HG02981 (cell line): ENCODE data around the gene BMAL1.
A peak's percentile ranks its signal among the peaks of the same experiment; 100 is the strongest.
"Not testable (repeated sequence)": the region's sequence is repeated elsewhere in the genome, so short reads cannot be mapped to it uniquely, and the experiment has no call there.

ENCODE experiments used
- ATAC-seq: cut with Tn5 transposase; IDR thresholded peaks from one replicate; pipeline ENCODE4 v1.9.1; 2021; ENCODE audit warnings: mild to moderate bottlenecking, moderate library complexity; ENCODE audit not compliant: unreplicated experiment

BMAL1 gene

GRCh38 chr11:13277768-13278608, at the start of gene BMAL1:
Gene BMAL1, plus strand, starts transcription at chr11:13277790. Its CDS starts 76,519 bp downstream, at chr11:13354309.
- peak; percentile 24 for ATAC-seq

GRCh38 chr11:13228572-13228971, 49.0 kb upstream of the BMAL1 start:
- no peak for ATAC-seq

- no peak for ATAC-seq
Measured at GRCh38 chr11:13229136-13229535, 48.5 kb upstream of the BMAL1 start.

- ATAC-seq, result no peak
Measured at GRCh38 chr11:13229711-13230318, 47.8 kb upstream of the BMAL1 start.

- no peak for ATAC-seq
Measured at GRCh38 chr11:13233173-13233745, 44.3 kb upstream of the BMAL1 start.

GRCh38 chr11:13235895-13236294, 41.7 kb upstream of the BMAL1 start:
- no peak for ATAC-seq

GRCh38 chr11:13236626-13237025, 41.0 kb upstream of the BMAL1 start:
- no peak for ATAC-seq

GRCh38 chr11:13237761-13238160, 39.8 kb upstream of the BMAL1 start:
- ATAC-seq, result no peak

- ATAC-seq, result peak; percentile 64
Measured at GRCh38 chr11:13238879-13239514, 38.6 kb upstream of the BMAL1 start.

GRCh38 chr11:13242564-13242963, 35.0 kb upstream of the BMAL1 start:
- no peak for ATAC-seq

GRCh38 chr11:13247606-13248296, 29.8 kb upstream of the BMAL1 start:
- ATAC-seq, result no peak

GRCh38 chr11:13249177-13249576, 28.4 kb upstream of the BMAL1 start:
- ATAC-seq, result no peak

- no peak for ATAC-seq
Measured at GRCh38 chr11:13249992-13250391, 27.6 kb upstream of the BMAL1 start.

- ATAC-seq, result no peak
Measured at GRCh38 chr11:13251966-13252365, 25.6 kb upstream of the BMAL1 start.

- no peak for ATAC-seq
Measured at GRCh38 chr11:13252438-13252837, 25.2 kb upstream of the BMAL1 start.

GRCh38 chr11:13256216-13256615, 21.4 kb upstream of the BMAL1 start:
- no peak for ATAC-seq

GRCh38 chr11:13258061-13258460, 19.5 kb upstream of the BMAL1 start:
- ATAC-seq, result not testable (repeated sequence)

GRCh38 chr11:13258855-13259254, 18.7 kb upstream of the BMAL1 start:
- ATAC-seq, result no peak

GRCh38 chr11:13259374-13259773, 18.2 kb upstream of the BMAL1 start:
- ATAC-seq, result no peak

- no peak for ATAC-seq
Measured at GRCh38 chr11:13260201-13260962, 17.2 kb upstream of the BMAL1 start.
